VCaP (cell line): ENCODE measurements around the gene DBH.

Experiments used
- H3K27ac ChIP-seq: fragments of 450-650 bp; 2 replicates; pipeline ENCODE4 v1.5.1; 2017
- CTCF ChIP-seq: fragments of 450-650 bp; conservative IDR thresholded peaks from 2 replicates; pipeline ENCODE4 v1.5.1; 2017; ENCODE audit warnings: mild to moderate bottlenecking, moderate library complexity

Gene DBH

GRCh38 chr9:133627341-133627740 is 8.8 kb upstream of the DBH start:
- no peak overlapping the region for H3K27ac ChIP-seq
- TF ChIP-seq CTCF, result no peak

GRCh38 chr9:133628766-133629165 is 7.4 kb upstream of the DBH start:
- H3K27ac ChIP-seq, result no peak overlapping the region
- no peak for TF ChIP-seq CTCF

- no peak for TF ChIP-seq CTCF
- H3K27ac ChIP-seq, result no peak overlapping the region
Measured at GRCh38 chr9:133629221-133630110, 6.7 kb upstream of the DBH start.

GRCh38 chr9:133631111-133631510 is 5.1 kb upstream of the DBH start:
- no peak for TF ChIP-seq CTCF
- no peak overlapping the region for H3K27ac ChIP-seq

- no peak for TF ChIP-seq CTCF
- H3K27ac ChIP-seq, result no peak overlapping the region
Measured at GRCh38 chr9:133632806-133633680, 3.1 kb upstream of the DBH start.

- no peak overlapping the region for H3K27ac ChIP-seq
- no peak for TF ChIP-seq CTCF
Measured at GRCh38 chr9:133633681-133634080, 2.5 kb upstream of the DBH start.

- no peak for TF ChIP-seq CTCF
- H3K27ac ChIP-seq, result no peak overlapping the region
Measured at GRCh38 chr9:133634081-133634691, 2.0 kb upstream of the DBH start.
